Measurements from ENCODE around the gene VNN1. TPM values are rescaled to one million over a fixed set of nuclear protein-coding genes. Genes with fewer than 3 reads are reported as not detected.
"Not testable (repeated sequence)": the region's sequence is repeated elsewhere in the genome, so short reads cannot be mapped to it uniquely, and the experiment has no call there.

Gene VNN1
- total and polyA plus RNA-seq, 3 donors from 2014 or later = 0.16 to 0.54 (median 0.37) TPM

GRCh38 chr6:132708002-132708401 lies 5.9 kb downstream of the VNN1 start:
- Histone ChIP-seq H3K9me3 (no peaks in the 10 kb centered on the region), H3K4me1 (no peaks in the 10 kb centered on the region), H3K36me3 (ENCODE audit: low read depth, missing control alignments) (no peaks in the 10 kb centered on the region), H3K4me3 (no peak overlapping the region), H3K27me3 (no peaks in the 10 kb centered on the region), H3K27ac (no peak overlapping the region)
- TF ChIP-seq POLR2A (IDR thresholded peaks at IDR 0.05) = no peak
- no peak for TF ChIP-seq CTCF (IDR thresholded peaks at IDR 0.05)
- no peak for DNase-seq
- intact Hi-C loops (cut with DNase I; ENCODE audit: low total_unique reads) = no loop called here

GRCh38 chr6:132706756-132707155 lies 7.1 kb downstream of the VNN1 start:
- H3K4me1 ChIP-seq; H3K27ac ChIP-seq; H3K36me3 ChIP-seq (ENCODE audit: low read depth, missing control alignments); H3K9me3 ChIP-seq; H3K27me3 ChIP-seq; H3K4me3 ChIP-seq; DNase-seq; intact Hi-C loops (cut with DNase I; ENCODE audit: low total_unique reads): not testable (repeated sequence)
- 73 to 89% methylated on average over 4 of the region's 4 CpGs for WGBS, 2 donors

- Histone ChIP-seq H3K4me1 (no peaks in the 10 kb centered on the region), H3K36me3 (ENCODE audit: low read depth, missing control alignments) (no peaks in the 10 kb centered on the region), H3K27ac (no peak overlapping the region), H3K9me3 (no peaks in the 10 kb centered on the region), H3K4me3 (no peak overlapping the region), H3K27me3 (no peaks in the 10 kb centered on the region)
- DNase-seq = no peak
- intact Hi-C loops (cut with DNase I; ENCODE audit: low total_unique reads) = no loop called here
- TF ChIP-seq POLR2A (IDR thresholded peaks at IDR 0.05) (no peak), CTCF (IDR thresholded peaks at IDR 0.05) (no peak)
Measured at GRCh38 chr6:132703936-132704335, 9.9 kb downstream of the VNN1 start.

GRCh38 chr6:132698608-132699007 lies 15.2 kb downstream of the VNN1 start:
- no peaks in the 10 kb centered on the region for H3K27me3 ChIP-seq
- H3K4me1 ChIP-seq = no peaks in the 10 kb centered on the region
- intact Hi-C loops (cut with DNase I; ENCODE audit: low total_unique reads) = no loop called here
- no peak for TF ChIP-seq CTCF (IDR thresholded peaks at IDR 0.05)
- TF ChIP-seq POLR2A (IDR thresholded peaks at IDR 0.05) = no peak
- H3K27ac ChIP-seq = no peak overlapping the region
- no peaks in the 10 kb centered on the region for H3K9me3 ChIP-seq
- 0 to 47% methylated on average over 1 of the region's 1 CpG for WGBS, 2 donors
- H3K36me3 ChIP-seq (ENCODE audit: low read depth, missing control alignments) = no peaks in the 10 kb centered on the region
- no peak for DNase-seq
- H3K4me3 ChIP-seq = no peak overlapping the region

- Histone ChIP-seq H3K36me3 (ENCODE audit: low read depth, missing control alignments) (no peaks in the 10 kb centered on the region), H3K4me1 (no peaks in the 10 kb centered on the region), H3K27ac (no peak overlapping the region), H3K9me3 (no peaks in the 10 kb centered on the region), H3K4me3 (no peak overlapping the region), H3K27me3 (no peaks in the 10 kb centered on the region)
- no peak for DNase-seq
- TF ChIP-seq CTCF (IDR thresholded peaks at IDR 0.05) = no peak
- WGBS, 2 donors = 33 to 76% methylated on average over 1 of the region's 1 CpG
- intact Hi-C loops (cut with DNase I; ENCODE audit: low total_unique reads) = no loop called here
Measured at GRCh38 chr6:132695773-132696172, 18.1 kb downstream of the VNN1 start.

All from testis (tissue), 3 donors.